Brain microvascular endothelial cell (primary cell): ENCODE results near the gene GBGT1.

Experiments
- DNase-seq: peaks from one replicate; pipeline ENCODE4 v3.0.0-alpha.2; 2020
- H3K27ac ChIP-seq: fragments of 250-450 bp; sonication (Bioruptor Pico); 2 replicates; pipeline ENCODE4 v1.5.1; 2020; ENCODE audit warnings: mild to moderate bottlenecking, moderate library complexity
- H3K27me3 ChIP-seq: fragments of 250-450 bp; sonication (Bioruptor Pico); replicated peaks from 2 replicates; pipeline ENCODE4 v1.5.1; 2020; ENCODE audit warnings: mild to moderate bottlenecking
- H3K36me3 ChIP-seq: fragments of 250-450 bp; sonication (Bioruptor Pico); replicated peaks from 2 replicates; pipeline ENCODE4 v1.5.1; 2020; ENCODE audit warnings: mild to moderate bottlenecking
- H3K4me3 ChIP-seq: 2 replicates; pipeline ENCODE4 v1.5.1; 2011; ENCODE audit warnings: low read depth, mild to moderate bottlenecking, control low read depth, low read length, moderate library complexity
- CTCF ChIP-seq: IDR thresholded peaks from 2 replicates; pipeline ENCODE4 v1.5.1; 2011; ENCODE audit warnings: low read depth, mild to moderate bottlenecking, moderate library complexity, low read length, control low read depth, inconsistent platforms; ENCODE audit errors: missing control alignments
- in situ Hi-C: cut with HindIII; loops from 2 replicates; pipeline ENCODE4 v1.10.0; 2017; ENCODE audit warnings: low sequenced_read_pairs, low pct_ligation_motif_present

GBGT1 gene

DNA sequence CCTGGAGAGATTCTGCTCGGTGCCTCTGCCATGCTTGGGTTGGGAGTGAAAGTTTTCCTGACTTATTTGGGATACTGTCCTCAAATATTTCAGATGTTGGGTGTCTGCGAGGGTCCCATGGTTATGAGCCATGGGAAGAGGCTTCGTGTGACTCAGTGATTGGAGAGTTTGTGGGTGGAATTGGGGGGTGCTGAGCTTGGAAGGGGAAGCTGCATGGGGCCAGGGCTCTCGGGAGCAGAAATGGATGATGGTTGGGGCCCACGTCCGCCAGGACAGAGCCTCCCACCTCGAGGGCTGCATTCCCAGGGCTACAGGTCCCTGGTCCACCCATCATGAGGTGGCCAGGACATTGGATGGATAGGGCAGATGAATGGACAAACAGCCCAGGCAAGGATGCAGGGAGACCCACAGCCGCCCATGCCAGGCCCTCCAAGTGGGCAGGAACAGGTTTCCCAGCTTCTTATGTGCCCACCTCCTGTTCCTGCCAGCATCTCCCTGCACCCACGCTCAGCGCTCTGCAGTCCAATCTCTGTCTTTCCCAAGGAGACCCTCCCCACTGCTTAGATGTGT lies 39.9 kb upstream of the GBGT1 start:
- no peak for DNase-seq
- no peaks in the 10 kb centered on the region for H3K36me3 ChIP-seq
- in situ Hi-C loops: no loop called here
- H3K27ac ChIP-seq: no peak overlapping the region
- H3K4me3 ChIP-seq: no peak overlapping the region
- peaks cover 11% of the 10 kb centered on the region for H3K27me3 ChIP-seq
- no peak for TF ChIP-seq CTCF

GRCh38 chr9:133202688-133203453 lies 39.2 kb upstream of the GBGT1 start:
- H3K36me3 ChIP-seq: no peaks in the 10 kb centered on the region
- peaks cover 11% of the 10 kb centered on the region for H3K27me3 ChIP-seq
- DNase-seq: no peak
- no peak overlapping the region for H3K27ac ChIP-seq
- TF ChIP-seq CTCF: no peak
- in situ Hi-C loops: no loop called here
- H3K4me3 ChIP-seq: no peak overlapping the region

- DNase-seq: no peak
- Histone ChIP-seq H3K36me3 (no peaks in the 10 kb centered on the region), H3K27ac (no peak overlapping the region), H3K4me3 (no peak overlapping the region), H3K27me3 (peaks cover 11% of the 10 kb centered on the region)
- TF ChIP-seq CTCF: no peak
- in situ Hi-C loops: no loop called here
Measured at GRCh38 chr9:133202145-133202513, 38.4 kb upstream of the GBGT1 start.

DNA sequence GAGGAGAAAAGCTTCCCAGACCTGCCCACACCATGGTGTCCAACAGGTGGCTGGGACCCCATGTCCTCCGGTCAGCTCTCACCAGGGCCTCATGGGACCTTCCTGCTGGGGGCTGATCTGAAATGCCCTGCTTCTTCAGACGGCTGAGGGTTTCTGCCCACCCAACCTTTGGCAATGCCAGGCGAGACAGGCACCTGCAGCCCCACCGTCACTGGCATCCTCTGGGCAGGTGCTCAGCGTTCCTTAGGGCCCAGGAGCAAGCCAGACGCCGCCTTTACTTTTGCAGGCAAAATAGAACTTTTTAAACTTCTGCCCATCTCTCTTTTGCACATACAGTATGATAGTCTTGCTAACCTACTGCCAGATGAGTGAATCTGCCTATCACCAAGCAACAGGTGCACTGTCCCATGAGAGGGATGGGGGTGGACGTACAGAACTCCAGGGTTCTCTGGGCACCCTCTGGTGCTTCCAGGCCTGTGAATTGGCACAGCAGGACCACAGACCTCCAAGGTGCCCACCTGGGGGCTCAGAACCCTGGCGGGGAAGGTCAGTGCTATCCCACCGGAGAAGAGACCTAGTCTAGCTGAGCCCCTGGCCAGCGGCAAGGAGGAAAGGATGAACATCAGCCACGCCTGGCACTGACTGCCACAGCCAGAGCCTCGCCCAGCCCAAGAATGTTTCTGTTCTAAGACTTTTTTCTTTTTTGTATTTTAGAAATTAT lies 37.9 kb upstream of the GBGT1 start:
- H3K4me3 ChIP-seq: no peak overlapping the region
- DNase-seq: no peak
- TF ChIP-seq CTCF: no peak
- in situ Hi-C loops: no loop called here
- no peaks in the 10 kb centered on the region for H3K36me3 ChIP-seq
- no peak overlapping the region for H3K27ac ChIP-seq
- peaks cover 11% of the 10 kb centered on the region for H3K27me3 ChIP-seq

GRCh38 chr9:133200631-133201030 lies 36.9 kb upstream of the GBGT1 start:
- H3K4me3 ChIP-seq: no peak overlapping the region
- in situ Hi-C loops: no loop called here
- H3K27me3 ChIP-seq: peaks cover 11% of the 10 kb centered on the region
- TF ChIP-seq CTCF: no peak
- DNase-seq: no peak
- no peaks in the 10 kb centered on the region for H3K36me3 ChIP-seq
- no peak overlapping the region for H3K27ac ChIP-seq
